Chondrocyte (in vitro differentiated cells): ENCODE data around the gene GRAMD2B. TPM values are rescaled to one million over a fixed set of nuclear protein-coding genes. Genes with fewer than 3 reads are reported as not detected.
A peak's percentile ranks its signal among the peaks of the same experiment; 100 is the strongest.

Source experiments
- DNase-seq: peaks from one replicate; pipeline ENCODE4 v3.0.0; 2021; ENCODE audit warnings: mixed read lengths, low spot score
- H3K27ac Mint-ChIP-seq: one replicate; pipeline ENCODE4 v1.8.0; 2021; ENCODE audit warnings: mild to moderate bottlenecking, moderate library complexity, mixed read lengths; ENCODE audit not compliant: unreplicated experiment
- H3K27me3 Mint-ChIP-seq: 2 replicates; pipeline ENCODE4 v1.8.0; 2021; ENCODE audit warnings: low read depth, mixed read lengths
- H3K36me3 Mint-ChIP-seq: 2 replicates; pipeline ENCODE4 v1.8.0; 2021; ENCODE audit warnings: low read depth, mixed read lengths
- H3K4me1 Mint-ChIP-seq: 2 replicates; pipeline ENCODE4 v1.8.0; 2021; ENCODE audit warnings: low read depth, mild to moderate bottlenecking, mixed read lengths
- H3K4me3 Mint-ChIP-seq: one replicate; pipeline ENCODE4 v1.8.0; 2021; ENCODE audit warnings: mild to moderate bottlenecking, moderate library complexity, mixed read lengths; ENCODE audit not compliant: unreplicated experiment
- H3K9me3 Mint-ChIP-seq: 2 replicates; pipeline ENCODE4 v1.8.0; 2021; ENCODE audit warnings: low read depth, mixed read lengths
- total RNA-seq: library from RNA; stranded (reverse); gene quantifications from 3 replicates; pipeline ENCODE4 v1.2.1, GENCODE V29; 2021
- TF ChIP-seq, protein P1 (sequence below): fragments of 200-600 bp; sonication (generic); IDR thresholded peaks from 2 replicates; pipeline ENCODE4 v1.5.0; 2021; ENCODE audit warnings: antibody characterized with exemption, mild to moderate bottlenecking, moderate library complexity

Gene GRAMD2B
- total RNA-seq, 1 donor from 2014 or later: 72.4 TPM

- Mint-ChIP-seq H3K36me3 (peaks cover 24% of the 10 kb centered on the region), H3K27me3 (no peaks in the 10 kb centered on the region), H3K4me3 (no peak overlapping the region), H3K9me3 (no peaks in the 10 kb centered on the region), H3K4me1 (peaks cover 27% of the 10 kb centered on the region), H3K27ac (no peak overlapping the region)
- no peak for DNase-seq
- TF ChIP-seq, protein P1, sequence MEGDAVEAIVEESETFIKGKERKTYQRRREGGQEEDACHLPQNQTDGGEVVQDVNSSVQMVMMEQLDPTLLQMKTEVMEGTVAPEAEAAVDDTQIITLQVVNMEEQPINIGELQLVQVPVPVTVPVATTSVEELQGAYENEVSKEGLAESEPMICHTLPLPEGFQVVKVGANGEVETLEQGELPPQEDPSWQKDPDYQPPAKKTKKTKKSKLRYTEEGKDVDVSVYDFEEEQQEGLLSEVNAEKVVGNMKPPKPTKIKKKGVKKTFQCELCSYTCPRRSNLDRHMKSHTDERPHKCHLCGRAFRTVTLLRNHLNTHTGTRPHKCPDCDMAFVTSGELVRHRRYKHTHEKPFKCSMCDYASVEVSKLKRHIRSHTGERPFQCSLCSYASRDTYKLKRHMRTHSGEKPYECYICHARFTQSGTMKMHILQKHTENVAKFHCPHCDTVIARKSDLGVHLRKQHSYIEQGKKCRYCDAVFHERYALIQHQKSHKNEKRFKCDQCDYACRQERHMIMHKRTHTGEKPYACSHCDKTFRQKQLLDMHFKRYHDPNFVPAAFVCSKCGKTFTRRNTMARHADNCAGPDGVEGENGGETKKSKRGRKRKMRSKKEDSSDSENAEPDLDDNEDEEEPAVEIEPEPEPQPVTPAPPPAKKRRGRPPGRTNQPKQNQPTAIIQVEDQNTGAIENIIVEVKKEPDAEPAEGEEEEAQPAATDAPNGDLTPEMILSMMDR: no peak
These were observed 37.8 kb downstream of the GRAMD2B start for GRCh38 chr5:126460977-126461376.

DNA sequence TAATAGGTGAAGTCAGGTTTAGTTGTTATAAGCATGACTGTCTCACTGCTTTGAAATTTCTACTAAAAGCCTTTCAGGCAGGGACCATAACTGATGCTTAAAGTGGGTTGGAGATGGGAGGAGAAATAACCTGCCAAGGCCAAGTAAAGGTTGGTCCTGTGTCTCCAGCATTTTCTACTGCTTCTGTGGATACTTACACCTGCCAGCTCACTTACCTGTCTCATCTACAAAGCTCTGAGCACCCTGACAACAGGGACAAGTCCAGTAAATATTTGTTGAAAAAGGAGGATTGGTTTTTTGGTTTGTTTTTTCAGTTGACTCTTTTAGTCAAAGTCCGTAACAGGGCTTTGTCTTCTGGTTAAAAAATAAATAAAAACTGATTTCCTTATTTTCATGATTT lies 38.6 kb downstream of the GRAMD2B start:
- Mint-ChIP-seq H3K27ac (peak overlapping the region; percentile 46), H3K27me3 (no peaks in the 10 kb centered on the region), H3K36me3 (peaks cover 28% of the 10 kb centered on the region), H3K4me1 (peaks cover 21% of the 10 kb centered on the region), H3K9me3 (no peaks in the 10 kb centered on the region), H3K4me3 (no peak overlapping the region)
- no peak for DNase-seq
- TF ChIP-seq, protein P1: no peak

DNA sequence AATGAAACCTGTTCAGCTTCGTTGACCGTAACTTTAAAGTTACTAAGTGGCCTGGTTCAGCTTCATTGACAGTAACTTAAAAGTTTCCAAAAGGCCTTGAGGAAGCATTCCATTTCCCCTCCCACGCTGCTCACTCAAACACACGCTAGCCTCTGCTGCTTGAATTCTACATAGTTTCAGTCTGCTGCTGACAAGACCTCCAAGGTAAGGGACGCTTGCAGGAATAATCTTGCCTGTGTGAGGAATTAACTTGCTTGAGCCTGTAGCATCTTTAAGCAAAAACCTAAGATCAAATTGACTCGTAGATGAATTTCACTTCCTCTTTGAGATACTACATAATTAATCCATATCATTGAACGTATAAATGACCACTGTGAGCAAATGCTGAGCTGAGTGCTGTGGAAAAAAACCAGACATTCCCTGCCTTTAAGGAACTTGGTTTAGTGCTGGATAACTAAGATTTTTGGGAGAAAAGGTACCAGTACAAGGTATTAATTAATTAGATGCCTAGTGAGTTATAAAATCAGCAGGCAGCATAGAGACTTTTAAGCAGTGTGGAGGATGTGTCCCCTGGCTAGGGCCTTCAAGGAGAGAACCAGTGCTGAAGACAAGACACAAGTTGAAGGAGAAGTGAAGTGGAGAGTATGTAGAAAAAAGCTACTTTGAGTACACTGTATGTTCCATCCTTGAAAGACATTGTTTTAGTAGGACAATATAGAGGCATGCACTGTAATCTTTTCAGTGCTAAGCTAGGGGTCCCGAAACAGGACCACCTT lies 39.2 kb downstream of the GRAMD2B start:
- Mint-ChIP-seq H3K9me3 (no peaks in the 10 kb centered on the region), H3K4me1 (peaks cover 21% of the 10 kb centered on the region), H3K27me3 (no peaks in the 10 kb centered on the region), H3K27ac (peak overlapping the region; percentile 46), H3K4me3 (no peak overlapping the region), H3K36me3 (peaks cover 27% of the 10 kb centered on the region)
- no peak for DNase-seq
- TF ChIP-seq, protein P1: no peak

DNA sequence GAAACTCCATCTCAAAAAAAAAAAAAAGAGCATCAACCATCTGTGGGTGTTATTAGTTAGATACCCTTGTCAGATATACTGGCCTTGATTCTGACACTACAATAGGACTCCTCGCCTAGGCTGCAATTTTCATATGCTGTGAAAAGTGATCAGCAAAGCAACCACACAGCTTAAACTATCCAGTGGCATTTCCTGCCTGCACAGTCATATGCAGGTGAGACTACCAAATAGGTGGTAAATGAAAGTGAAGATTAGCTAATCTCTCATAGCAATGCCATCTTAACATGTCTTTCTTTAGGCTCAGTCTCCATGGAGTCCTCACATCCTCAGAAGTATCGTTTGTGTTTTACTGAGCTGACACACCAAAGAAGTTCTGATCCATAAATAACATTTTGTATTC lies 40.8 kb downstream of the GRAMD2B start:
- TF ChIP-seq, protein P1: no peak
- Mint-ChIP-seq H3K9me3 (no peaks in the 10 kb centered on the region), H3K4me3 (no peak overlapping the region), H3K27me3 (no peaks in the 10 kb centered on the region), H3K36me3 (peaks cover 17% of the 10 kb centered on the region), H3K27ac (peak overlapping the region; percentile 49), H3K4me1 (peaks cover 32% of the 10 kb centered on the region)
- DNase-seq: no peak

DNA sequence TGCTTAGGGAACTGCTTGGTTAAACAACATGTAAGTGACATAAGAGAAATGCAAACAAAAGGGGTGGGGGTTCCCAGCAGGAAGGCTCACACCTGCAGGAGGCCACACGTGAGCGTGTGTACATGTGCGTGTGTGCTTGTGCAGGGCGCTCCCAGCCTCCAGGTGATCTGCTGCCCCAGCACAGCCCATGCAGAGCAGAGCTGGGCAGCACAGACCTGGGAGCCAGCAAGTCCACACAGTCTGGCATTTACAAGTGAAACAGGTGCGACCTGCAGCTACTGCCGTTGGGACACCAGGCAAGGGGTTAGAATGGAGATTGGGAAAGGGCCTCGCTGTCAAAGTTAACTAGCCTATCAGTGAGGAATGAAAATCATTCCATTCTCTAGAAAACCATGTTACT lies 41.8 kb downstream of the GRAMD2B start:
- Mint-ChIP-seq H3K27ac (no peak overlapping the region), H3K27me3 (no peaks in the 10 kb centered on the region), H3K4me3 (no peak overlapping the region), H3K4me1 (peaks cover 40% of the 10 kb centered on the region), H3K9me3 (no peaks in the 10 kb centered on the region), H3K36me3 (peaks cover 19% of the 10 kb centered on the region)
- DNase-seq: no peak
- TF ChIP-seq, protein P1: no peak
